ENCODE measurements around the gene CNTN2.

CNTN2 gene

DNA sequence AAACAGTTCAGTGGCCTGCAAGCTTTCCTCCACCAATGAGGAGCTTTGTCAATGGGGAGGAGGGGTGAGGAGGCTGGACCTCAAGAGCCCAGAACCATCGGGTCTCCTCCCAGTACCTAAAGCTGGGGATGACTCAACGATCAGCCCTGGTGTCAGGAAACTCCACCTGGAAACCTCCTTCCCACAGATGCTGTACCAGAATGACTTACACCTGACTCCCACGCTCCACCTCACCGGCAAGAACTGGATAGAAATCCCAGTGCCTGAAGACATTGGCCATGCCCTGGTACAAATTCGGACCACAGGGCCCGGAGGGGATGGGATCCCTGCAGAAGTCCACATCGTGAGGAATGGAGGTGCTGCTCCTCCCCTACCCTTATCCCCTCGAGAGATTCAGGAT, 29.9 kb downstream of the CNTN2 start:
- no peak for DNase-seq (ENCODE audit: low read depth)

- DNase-seq (ENCODE audit: low read depth): no peak
Observed at GRCh38 chr1:205073511-205073910, 30.5 kb downstream of the CNTN2 start.

- no peak for DNase-seq (ENCODE audit: low read depth)
Observed at GRCh38 chr1:205074084-205074483, 31.1 kb downstream of the CNTN2 start.

- DNase-seq (ENCODE audit: low read depth): no peak
Observed at GRCh38 chr1:205074513-205074912, 31.5 kb downstream of the CNTN2 start.

- DNase-seq (ENCODE audit: low read depth): no peak
Observed at GRCh38 chr1:205075642-205076155, 32.7 kb downstream of the CNTN2 start.

- DNase-seq (ENCODE audit: low read depth): no peak
Observed at GRCh38 chr1:205076245-205076761, 33.3 kb downstream of the CNTN2 start.

DNA sequence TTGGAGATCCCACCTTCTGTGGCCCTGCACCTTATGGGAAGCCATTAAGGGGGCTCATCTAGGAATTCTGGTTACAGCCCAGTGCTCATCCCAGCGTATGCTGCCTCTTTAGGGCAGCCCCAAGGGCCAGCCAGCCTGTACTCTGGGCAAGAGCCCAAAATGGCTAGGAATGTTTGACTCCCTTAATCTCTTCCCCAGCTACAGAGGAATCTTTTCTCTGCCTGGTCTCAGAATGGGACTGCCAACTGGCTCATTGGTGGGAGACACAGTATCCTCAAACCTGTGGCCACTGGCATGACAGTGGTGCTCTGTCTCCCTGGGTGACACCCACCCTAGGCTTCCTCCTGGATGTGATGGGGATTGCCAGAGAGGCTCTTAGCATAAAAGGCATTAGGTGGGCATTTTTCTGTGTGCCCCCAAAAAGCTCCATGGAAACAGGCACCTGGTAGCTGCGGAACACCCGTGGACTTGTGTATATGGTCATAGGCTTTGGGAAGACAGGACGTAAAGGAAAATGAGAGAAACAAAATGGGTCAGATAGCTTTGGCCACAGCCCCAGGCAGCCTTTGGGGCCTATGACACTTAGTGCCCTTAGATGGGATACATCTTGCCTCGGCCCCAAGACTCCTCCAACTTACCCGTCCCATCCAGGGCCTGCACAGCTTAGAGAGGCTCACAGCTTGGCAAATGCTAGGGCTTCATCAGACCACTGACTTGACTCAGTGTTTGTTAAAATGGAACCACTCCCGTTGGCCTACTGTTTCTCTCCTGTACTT, 34.3 kb downstream of the CNTN2 start:
- DNase-seq (ENCODE audit: low read depth): no peak

GRCh38 chr1:205077934-205078311, 34.9 kb downstream of the CNTN2 start:
- no peak for DNase-seq (ENCODE audit: low read depth)

DNA sequence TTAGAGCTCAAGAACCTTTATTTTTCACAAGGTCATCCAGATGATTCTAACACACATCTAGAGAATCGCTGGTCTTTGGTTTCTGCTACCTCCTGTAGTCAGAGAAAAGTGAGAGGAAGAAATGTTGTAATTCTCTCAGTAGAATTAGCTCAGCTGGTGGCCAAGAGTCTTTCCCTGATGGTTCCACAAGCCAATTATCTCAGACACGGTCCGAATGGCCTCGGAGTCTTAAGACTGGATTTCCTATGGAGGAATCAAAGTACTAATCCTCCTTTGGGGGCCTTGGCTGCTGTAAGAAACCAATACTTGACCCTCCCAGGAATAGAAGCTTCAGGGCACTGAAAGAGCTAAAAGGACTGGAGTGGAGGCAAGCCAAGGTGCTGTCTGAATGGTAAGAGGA, 39.4 kb downstream of the CNTN2 start:
- DNase-seq (ENCODE audit: low read depth): no peak

DNA sequence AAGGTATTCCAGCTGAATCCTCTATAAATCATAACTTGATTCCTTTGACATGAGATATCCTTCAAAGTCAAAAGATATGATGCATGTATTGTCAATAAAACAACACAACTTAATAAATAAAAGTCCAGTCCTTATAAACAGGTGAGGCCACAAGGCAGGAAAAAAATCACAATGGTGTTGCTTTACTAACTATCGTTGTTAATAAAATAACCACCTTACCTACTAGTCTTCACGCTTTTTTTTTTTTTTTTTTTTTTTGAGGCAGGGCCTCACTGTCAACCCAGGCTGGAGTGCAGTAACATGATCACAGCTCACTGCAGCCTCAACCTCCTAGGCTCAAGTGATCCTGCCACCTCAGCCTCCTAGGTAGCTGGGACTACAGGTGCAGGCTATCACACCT, 41.3 kb downstream of the CNTN2 start, which contains the start of gene TMEM81:
TMEM81 (minus strand) TSS at position 101 of the 400 bp plus-strand sequence. CDS start 140 bp downstream, outside the sequence.
- no peak for DNase-seq (ENCODE audit: low read depth)

- no peak for DNase-seq (ENCODE audit: low read depth)
Observed at GRCh38 chr1:205088341-205088740, 45.3 kb downstream of the CNTN2 start.

DNA sequence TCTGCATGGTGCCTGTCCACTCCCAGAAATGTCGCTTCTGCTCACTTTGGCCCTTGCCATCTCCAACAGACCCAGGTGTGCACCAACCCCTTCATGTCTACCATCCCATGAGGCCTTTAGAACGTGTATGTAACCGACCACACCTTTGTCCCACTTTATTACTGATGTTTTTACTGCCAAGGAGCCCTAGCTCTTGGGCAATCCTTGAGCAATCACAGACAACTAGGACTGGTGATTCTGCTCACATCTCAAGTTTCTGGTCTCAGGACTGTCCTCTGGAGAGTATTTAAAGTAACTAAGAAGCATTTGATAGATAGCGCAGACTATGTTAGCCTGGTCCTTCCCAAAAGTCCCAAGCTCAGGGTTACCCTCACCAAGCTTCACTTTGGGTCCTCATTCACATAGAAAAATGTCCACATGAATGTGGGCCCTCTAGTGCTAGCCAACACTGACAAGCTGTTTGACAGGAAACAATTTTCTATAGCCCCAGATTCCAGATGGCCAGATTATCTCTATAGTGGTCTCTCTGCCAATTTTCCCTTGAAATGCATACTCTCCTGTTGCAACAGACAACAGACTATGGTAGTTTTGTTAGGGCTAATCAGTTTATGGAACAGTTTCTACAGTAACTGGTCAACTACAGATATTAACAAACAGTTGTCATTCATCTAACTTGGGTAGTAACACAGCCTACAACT, 48.2 kb downstream of the CNTN2 start:
- DNase-seq (ENCODE audit: low read depth): no peak

- no peak for DNase-seq (ENCODE audit: low read depth)
Observed at GRCh38 chr1:205095422-205095821, 52.4 kb downstream of the CNTN2 start.

GRCh38 chr1:205098242-205098641, 55.2 kb downstream of the CNTN2 start:
- DNase-seq (ENCODE audit: low read depth): no peak

GRCh38 chr1:205102404-205102803, 59.4 kb downstream of the CNTN2 start:
- DNase-seq (ENCODE audit: low read depth): no peak

- DNase-seq (ENCODE audit: low read depth): no peak
Observed at GRCh38 chr1:205107327-205107726, 64.3 kb downstream of the CNTN2 start.

DNA sequence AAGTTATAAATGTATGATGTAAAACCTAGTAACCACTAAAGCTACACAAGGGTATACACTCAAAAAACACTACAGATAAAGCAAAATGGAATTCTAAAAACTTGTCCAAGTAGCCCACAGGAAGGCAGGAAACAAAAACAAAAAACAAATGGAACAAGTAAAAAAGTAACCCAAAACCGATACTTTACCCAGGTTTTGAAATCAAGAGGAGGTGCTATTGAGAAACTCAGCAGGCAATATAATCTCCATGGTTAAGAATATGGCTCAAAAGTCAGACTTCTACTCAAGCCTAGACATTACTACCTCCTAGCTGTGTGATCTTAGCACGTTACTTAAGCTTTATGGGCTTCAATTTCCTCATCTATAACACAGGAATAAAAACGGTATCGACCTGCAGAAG, 65.5 kb downstream of the CNTN2 start:
- no peak for DNase-seq (ENCODE audit: low read depth)

GRCh38 chr1:205109269-205109668, 66.3 kb downstream of the CNTN2 start:
- DNase-seq (ENCODE audit: low read depth): no peak

DNA sequence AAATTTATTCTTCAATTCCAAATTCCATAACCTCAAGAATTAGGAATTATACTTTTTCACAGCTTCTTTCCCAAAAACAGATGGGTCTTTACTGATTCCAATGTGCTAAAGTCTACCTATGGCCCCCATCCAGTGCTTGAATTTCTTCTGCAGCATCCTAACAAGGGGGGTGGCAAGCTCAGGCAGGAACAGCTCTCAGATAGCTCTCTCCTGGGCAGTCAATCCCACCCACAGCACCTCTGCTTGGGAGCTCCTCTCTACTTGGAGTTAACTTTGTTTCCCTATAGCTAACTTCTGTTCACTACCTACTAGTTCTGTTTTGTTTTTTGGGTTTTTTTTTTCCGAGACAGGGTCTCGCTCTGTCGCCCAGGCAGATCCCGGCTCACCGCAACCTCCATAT, 66.7 kb downstream of the CNTN2 start:
- no peak for DNase-seq (ENCODE audit: low read depth)

- no peak for DNase-seq (ENCODE audit: low read depth)
Observed at GRCh38 chr1:205111354-205111753, 68.3 kb downstream of the CNTN2 start.

GRCh38 chr1:205118752-205119151, 75.7 kb downstream of the CNTN2 start:
- no peak for DNase-seq (ENCODE audit: low read depth)

- DNase-seq (ENCODE audit: low read depth): peak; percentile 91
Observed at GRCh38 chr1:205121660-205122488, 78.9 kb downstream of the CNTN2 start, which contains the start of gene RBBP5. TSS of gene RBBP5 (minus strand) at chr1:205121978. CDS start at chr1:205121873, 105 bp downstream.

Measured in activated T-cell treated with anti-CD3 and anti-CD28 coated beads for 48 hours (primary cell).